Fibroblast of lung (primary cell): ENCODE results near the gene KCNJ9.
"Not testable (repeated sequence)": the region's sequence is repeated elsewhere in the genome, so short reads cannot be mapped to it uniquely, and the experiment has no call there.

Experiments used
- EZH2 ChIP-seq: IDR thresholded peaks from 2 replicates; pipeline ENCODE4 v1.5.1; 2012; ENCODE audit warnings: low read length, control low read depth, mild to moderate bottlenecking; ENCODE audit errors: missing control alignments
- TF ChIP-seq, protein P1 (sequence below), 2 donors: IDR thresholded peaks in 1 of 2; conservative IDR thresholded peaks in 1 of 2; 1 replicate in 1 of 2; 2 replicates in 1 of 2; pipeline ENCODE4 v1.5.1; 2011 to 2012; ENCODE audit warnings: low read length in 2 of 2, control low read depth in 1 of 2, inconsistent platforms in 1 of 2, low read depth in 1 of 2, mild to moderate bottlenecking in 1 of 2

DNA sequence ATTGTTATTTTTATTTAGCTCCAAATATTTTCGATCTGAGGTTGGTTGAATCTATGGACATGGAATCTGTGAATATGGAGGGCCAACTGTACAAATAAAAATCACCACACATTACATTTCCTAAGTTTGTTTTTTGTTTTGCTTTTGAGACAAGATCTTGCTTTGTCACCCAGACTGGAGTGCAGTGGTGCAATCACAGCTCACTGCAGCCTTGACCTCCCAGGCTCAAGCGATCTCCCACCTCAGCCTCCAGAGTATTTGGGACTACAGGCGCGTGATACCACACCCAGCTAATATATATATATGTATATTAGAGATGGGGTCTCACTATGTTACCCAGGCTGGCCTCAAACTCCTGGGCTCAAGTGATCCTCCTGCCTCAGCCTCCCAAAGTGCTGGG is 45.0 kb downstream of the KCNJ9 start:
- TF ChIP-seq, protein P1, sequence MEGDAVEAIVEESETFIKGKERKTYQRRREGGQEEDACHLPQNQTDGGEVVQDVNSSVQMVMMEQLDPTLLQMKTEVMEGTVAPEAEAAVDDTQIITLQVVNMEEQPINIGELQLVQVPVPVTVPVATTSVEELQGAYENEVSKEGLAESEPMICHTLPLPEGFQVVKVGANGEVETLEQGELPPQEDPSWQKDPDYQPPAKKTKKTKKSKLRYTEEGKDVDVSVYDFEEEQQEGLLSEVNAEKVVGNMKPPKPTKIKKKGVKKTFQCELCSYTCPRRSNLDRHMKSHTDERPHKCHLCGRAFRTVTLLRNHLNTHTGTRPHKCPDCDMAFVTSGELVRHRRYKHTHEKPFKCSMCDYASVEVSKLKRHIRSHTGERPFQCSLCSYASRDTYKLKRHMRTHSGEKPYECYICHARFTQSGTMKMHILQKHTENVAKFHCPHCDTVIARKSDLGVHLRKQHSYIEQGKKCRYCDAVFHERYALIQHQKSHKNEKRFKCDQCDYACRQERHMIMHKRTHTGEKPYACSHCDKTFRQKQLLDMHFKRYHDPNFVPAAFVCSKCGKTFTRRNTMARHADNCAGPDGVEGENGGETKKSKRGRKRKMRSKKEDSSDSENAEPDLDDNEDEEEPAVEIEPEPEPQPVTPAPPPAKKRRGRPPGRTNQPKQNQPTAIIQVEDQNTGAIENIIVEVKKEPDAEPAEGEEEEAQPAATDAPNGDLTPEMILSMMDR (conservative IDR thresholded peaks at IDR 0.05 in 1 of 2, IDR thresholded peaks at IDR 0.05 in 1 of 2; ENCODE audit: low read depth in 1 of 2, low read length in 2 of 2) = not testable (repeated sequence)
- TF ChIP-seq EZH2 = not testable (repeated sequence)
